ENCODE results near the gene CYP27C1. TPM values are rescaled to one million over a fixed set of nuclear protein-coding genes. Genes with fewer than 3 reads are reported as not detected.

CYP27C1 gene
- total and polyA plus RNA-seq, 4 donors, result 0.02 to 0.14 (median 0.07) TPM

DNA sequence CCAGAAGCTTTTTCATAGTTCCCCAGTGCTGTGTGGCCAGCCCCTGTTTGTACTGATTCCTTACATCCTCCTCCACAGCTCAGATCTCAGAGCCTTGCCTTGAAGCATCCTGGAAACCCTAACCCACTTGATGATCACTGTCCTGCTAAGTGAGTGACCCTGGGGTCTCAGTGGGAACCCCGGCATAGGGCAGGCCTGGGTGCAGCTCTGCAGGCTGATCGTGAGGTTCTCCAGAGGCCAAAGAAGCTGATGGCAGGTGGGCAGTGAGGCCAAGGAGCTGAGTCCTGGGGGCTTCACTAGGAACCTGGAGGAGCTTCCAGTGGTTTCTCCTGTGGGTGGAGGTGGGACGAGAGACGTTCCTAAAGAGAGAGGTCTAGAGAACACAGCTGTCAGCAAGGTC, 65.7 kb downstream of the CYP27C1 start:
- DNase-seq (ENCODE audit: low spot score), result no peak
- 93% methylated on average over 4 of the region's 4 CpGs for WGBS
- no peak overlapping the region for H3K9ac ChIP-seq (ENCODE audit: low read depth in 1 of 2, low read length in 2 of 2)
- peaks cover 0 to 2% (median 0%) of the 10 kb centered on the region in 4 donors for H3K9me3 ChIP-seq (ENCODE audit: control insufficient read depth in 4 of 4, low read length in 3 of 4)
- H3K36me3 ChIP-seq (ENCODE audit: control insufficient read depth in 4 of 4, insufficient read depth in 3 of 4, low read depth in 1 of 4, low read length in 3 of 4), result no peaks in the 10 kb centered on the region
- no peak overlapping the region for H3K27ac ChIP-seq (ENCODE audit: low read depth in 1 of 2, low read length in 2 of 2)
- TF ChIP-seq, protein P1, sequence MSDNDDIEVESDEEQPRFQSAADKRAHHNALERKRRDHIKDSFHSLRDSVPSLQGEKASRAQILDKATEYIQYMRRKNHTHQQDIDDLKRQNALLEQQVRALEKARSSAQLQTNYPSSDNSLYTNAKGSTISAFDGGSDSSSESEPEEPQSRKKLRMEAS (IDR thresholded peaks at IDR 0.05), result no peak
- TF ChIP-seq JUND (IDR thresholded peaks at IDR 0.05) (no peak), NR2F2 (IDR thresholded peaks at IDR 0.05) (no peak), FOXA1 (IDR thresholded peaks at IDR 0.05) (no peak), SP1 (IDR thresholded peaks at IDR 0.05) (no peak), YY1 (IDR thresholded peaks at IDR 0.05) (no peak)
- no peak overlapping the region for H3K4me3 ChIP-seq (ENCODE audit: low read depth in 1 of 3, low read length in 3 of 3)
- no peaks in the 10 kb centered on the region for H3K27me3 ChIP-seq (ENCODE audit: control insufficient read depth in 4 of 4, insufficient read depth in 4 of 4, low read length in 3 of 4)
- H3K4me1 ChIP-seq (ENCODE audit: control insufficient read depth in 4 of 4, insufficient read depth in 4 of 4, low read length in 3 of 4), result no peaks in the 10 kb centered on the region

DNA sequence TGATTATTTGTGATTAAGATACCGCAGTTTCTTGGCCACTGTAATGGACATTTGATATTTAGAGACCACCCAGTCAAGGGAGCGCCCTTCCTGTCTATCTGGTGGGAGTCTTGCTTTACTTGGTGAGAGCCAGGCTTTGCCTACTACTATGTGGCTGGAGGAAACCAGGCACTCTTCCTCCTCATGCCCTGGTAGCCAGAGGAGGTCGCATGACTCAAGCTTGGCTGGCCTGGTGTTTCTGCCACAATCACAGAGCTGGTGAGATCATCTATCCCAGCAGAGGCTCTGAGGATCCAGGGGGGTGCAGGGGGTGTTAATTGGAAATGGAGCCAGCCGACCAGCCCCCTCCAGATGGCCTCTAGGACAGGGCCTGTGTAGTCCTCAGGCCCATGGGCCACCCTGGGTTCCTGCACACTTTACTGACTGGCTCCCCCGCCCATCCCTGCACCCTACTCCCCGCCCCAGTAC, 66.4 kb downstream of the CYP27C1 start:
- no peak for DNase-seq (ENCODE audit: low spot score)
- no peak overlapping the region for H3K4me3 ChIP-seq (ENCODE audit: low read depth in 1 of 3, low read length in 3 of 3)
- peaks cover 0 to 2% (median 0%) of the 10 kb centered on the region in 4 donors for H3K9me3 ChIP-seq (ENCODE audit: control insufficient read depth in 4 of 4, low read length in 3 of 4)
- TF ChIP-seq JUND (IDR thresholded peaks at IDR 0.05) (no peak), EGR1 (IDR thresholded peaks at IDR 0.05; ENCODE audit: low read depth in 2 of 2) (no peak), HNF4A (conservative IDR thresholded peaks at IDR 0.05) (no peak), RAD21 (IDR thresholded peaks at IDR 0.05) (no peak), FOXA2 (IDR thresholded peaks at IDR 0.05) (no peak), RXRA (IDR thresholded peaks at IDR 0.05) (no peak), HNF4G (IDR thresholded peaks at IDR 0.05) (no peak), SP1 (IDR thresholded peaks at IDR 0.05) (no peak), YY1 (IDR thresholded peaks at IDR 0.05) (no peak), FOXA1 (IDR thresholded peaks at IDR 0.05) (no peak), GABPA (IDR thresholded peaks at IDR 0.05 in 1 of 2, conservative IDR thresholded peaks at IDR 0.05 in 1 of 2) (no peak), ZBTB33 (IDR thresholded peaks at IDR 0.05) (no peak), NR2F2 (IDR thresholded peaks at IDR 0.05) (no peak)
- TF ChIP-seq, protein P1 (IDR thresholded peaks at IDR 0.05), result no peak
- TF ChIP-seq, protein P2, sequence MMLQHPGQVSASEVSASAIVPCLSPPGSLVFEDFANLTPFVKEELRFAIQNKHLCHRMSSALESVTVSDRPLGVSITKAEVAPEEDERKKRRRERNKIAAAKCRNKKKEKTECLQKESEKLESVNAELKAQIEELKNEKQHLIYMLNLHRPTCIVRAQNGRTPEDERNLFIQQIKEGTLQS (IDR thresholded peaks at IDR 0.05), result no peak
- TF ChIP-seq, protein P3, sequence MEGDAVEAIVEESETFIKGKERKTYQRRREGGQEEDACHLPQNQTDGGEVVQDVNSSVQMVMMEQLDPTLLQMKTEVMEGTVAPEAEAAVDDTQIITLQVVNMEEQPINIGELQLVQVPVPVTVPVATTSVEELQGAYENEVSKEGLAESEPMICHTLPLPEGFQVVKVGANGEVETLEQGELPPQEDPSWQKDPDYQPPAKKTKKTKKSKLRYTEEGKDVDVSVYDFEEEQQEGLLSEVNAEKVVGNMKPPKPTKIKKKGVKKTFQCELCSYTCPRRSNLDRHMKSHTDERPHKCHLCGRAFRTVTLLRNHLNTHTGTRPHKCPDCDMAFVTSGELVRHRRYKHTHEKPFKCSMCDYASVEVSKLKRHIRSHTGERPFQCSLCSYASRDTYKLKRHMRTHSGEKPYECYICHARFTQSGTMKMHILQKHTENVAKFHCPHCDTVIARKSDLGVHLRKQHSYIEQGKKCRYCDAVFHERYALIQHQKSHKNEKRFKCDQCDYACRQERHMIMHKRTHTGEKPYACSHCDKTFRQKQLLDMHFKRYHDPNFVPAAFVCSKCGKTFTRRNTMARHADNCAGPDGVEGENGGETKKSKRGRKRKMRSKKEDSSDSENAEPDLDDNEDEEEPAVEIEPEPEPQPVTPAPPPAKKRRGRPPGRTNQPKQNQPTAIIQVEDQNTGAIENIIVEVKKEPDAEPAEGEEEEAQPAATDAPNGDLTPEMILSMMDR (IDR thresholded peaks at IDR 0.05; ENCODE audit: low read depth, low read length, missing input control), result no peak
- TF ChIP-seq, protein P4, sequence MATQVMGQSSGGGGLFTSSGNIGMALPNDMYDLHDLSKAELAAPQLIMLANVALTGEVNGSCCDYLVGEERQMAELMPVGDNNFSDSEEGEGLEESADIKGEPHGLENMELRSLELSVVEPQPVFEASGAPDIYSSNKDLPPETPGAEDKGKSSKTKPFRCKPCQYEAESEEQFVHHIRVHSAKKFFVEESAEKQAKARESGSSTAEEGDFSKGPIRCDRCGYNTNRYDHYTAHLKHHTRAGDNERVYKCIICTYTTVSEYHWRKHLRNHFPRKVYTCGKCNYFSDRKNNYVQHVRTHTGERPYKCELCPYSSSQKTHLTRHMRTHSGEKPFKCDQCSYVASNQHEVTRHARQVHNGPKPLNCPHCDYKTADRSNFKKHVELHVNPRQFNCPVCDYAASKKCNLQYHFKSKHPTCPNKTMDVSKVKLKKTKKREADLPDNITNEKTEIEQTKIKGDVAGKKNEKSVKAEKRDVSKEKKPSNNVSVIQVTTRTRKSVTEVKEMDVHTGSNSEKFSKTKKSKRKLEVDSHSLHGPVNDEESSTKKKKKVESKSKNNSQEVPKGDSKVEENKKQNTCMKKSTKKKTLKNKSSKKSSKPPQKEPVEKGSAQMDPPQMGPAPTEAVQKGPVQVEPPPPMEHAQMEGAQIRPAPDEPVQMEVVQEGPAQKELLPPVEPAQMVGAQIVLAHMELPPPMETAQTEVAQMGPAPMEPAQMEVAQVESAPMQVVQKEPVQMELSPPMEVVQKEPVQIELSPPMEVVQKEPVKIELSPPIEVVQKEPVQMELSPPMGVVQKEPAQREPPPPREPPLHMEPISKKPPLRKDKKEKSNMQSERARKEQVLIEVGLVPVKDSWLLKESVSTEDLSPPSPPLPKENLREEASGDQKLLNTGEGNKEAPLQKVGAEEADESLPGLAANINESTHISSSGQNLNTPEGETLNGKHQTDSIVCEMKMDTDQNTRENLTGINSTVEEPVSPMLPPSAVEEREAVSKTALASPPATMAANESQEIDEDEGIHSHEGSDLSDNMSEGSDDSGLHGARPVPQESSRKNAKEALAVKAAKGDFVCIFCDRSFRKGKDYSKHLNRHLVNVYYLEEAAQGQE (IDR thresholded peaks at IDR 0.05), result no peak
- no peak overlapping the region for H3K27ac ChIP-seq (ENCODE audit: low read depth in 1 of 2, low read length in 2 of 2)
- 87% methylated on average over 6 of the region's 6 CpGs for WGBS
- no peaks in the 10 kb centered on the region for H3K36me3 ChIP-seq (ENCODE audit: control insufficient read depth in 4 of 4, insufficient read depth in 3 of 4, low read depth in 1 of 4, low read length in 3 of 4)
- no peaks in the 10 kb centered on the region for H3K4me1 ChIP-seq (ENCODE audit: control insufficient read depth in 4 of 4, insufficient read depth in 4 of 4, low read length in 3 of 4)
- no peak overlapping the region for H3K9ac ChIP-seq (ENCODE audit: low read depth in 1 of 2, low read length in 2 of 2)
- no peaks in the 10 kb centered on the region for H3K27me3 ChIP-seq (ENCODE audit: control insufficient read depth in 4 of 4, insufficient read depth in 4 of 4, low read length in 3 of 4)

All from liver (tissue), 9 donors.